Activated T-cell treated with anti-CD3 and anti-CD28 coated beads, Interleukin-2, amount 50 U/mL, for 4 hours (primary cell): ENCODE results near the gene ZBTB42. TPM values are rescaled to one million over a fixed set of nuclear protein-coding genes. Genes with fewer than 3 reads are reported as not detected.

Source experiments
- ATAC-seq, 2 donors: fragments of 200-7000 bp; cut with Tn5 transposase; one replicate each; pipeline ENCODE4 v1.10.0; 2021
- DNase-seq: peaks from one replicate; pipeline ENCODE4 v3.0.0-alpha.2; 2020
- H3K27me3 Mint-ChIP-seq: one replicate; pipeline ENCODE4 v1.8.0; 2021; ENCODE audit warnings: low read depth, mixed read lengths
- H3K36me3 Mint-ChIP-seq: one replicate; pipeline ENCODE4 v1.8.0; 2022; ENCODE audit warnings: mixed read lengths; ENCODE audit not compliant: insufficient read depth
- H3K4me1 Mint-ChIP-seq: one replicate; pipeline ENCODE4 v1.8.0; 2021; ENCODE audit warnings: low read depth, mixed read lengths
- H3K4me3 Mint-ChIP-seq: one replicate; pipeline ENCODE4 v1.8.0; 2021; ENCODE audit warnings: mild to moderate bottlenecking, moderate library complexity, mixed read lengths
- H3K9me3 Mint-ChIP-seq: one replicate; pipeline ENCODE4 v1.8.0; 2021; ENCODE audit warnings: mixed read lengths
- total RNA-seq, 3 donors: library from RNA; stranded (reverse); gene quantifications; one replicate each; pipeline ENCODE4 v1.2.1, GENCODE V29; 2021

ZBTB42 gene
- total RNA-seq, 3 donors from 2014 or later: 3.6 to 4.1 (median 4.0) TPM

DNA sequence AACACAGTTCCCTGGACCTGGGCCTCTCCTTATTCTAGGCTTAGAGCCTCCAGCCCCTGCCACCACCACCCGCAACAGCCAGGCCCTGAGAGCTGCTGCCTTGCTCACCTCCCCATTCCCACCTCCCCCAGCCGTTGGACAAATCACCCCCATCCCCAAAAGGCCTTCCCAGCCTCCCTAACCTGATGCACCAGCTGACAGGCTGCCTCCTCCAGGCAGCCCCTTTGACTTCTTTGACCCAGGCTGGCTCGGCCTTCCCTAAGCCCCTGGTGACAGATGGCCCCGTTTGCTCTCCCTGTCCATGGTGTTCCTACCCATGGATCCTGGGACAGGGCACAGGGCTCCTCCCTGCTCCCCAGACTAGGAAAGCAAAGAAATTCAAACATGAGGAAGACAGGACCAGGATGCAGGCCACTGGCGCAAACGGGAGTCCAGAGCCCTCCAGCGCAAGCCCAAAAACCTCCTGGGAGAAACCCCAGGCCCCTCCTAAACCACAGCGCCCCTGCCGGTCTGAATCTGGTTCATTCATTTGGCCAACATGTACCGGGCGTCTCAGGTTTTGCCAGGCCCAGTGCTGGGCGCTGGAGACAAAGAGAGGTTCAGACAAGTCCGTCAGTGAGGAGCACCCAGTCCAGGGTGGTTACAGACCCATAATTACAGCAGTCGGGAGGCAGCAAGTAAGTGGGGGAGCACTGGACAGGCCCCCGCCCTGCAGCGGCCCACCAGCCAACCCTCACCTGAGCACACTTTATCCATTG is 7.8 kb upstream of the ZBTB42 start:
- peak overlapping the region; percentile 84 for H3K4me3 Mint-ChIP-seq
- H3K4me1 Mint-ChIP-seq: peaks cover 44% of the 10 kb centered on the region
- no peak for ATAC-seq

DNA sequence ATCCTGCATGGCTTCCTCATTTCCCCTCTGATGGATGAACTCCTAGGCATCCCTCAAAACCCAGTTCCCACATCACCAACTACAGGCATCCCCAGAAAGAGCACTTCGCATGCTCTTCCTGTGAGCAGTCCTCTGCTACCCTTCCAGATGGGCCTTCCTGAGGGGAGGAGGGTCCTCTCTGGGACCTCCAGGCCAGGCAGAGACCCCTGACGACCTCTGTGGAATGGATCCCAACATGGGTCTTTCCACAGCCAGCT is 7.3 kb upstream of the ZBTB42 start:
- Mint-ChIP-seq H3K9me3 (no peaks in the 10 kb centered on the region), H3K4me1 (peaks cover 40% of the 10 kb centered on the region), H3K4me3 (peak overlapping the region; percentile 84), H3K27me3 (no peaks in the 10 kb centered on the region), H3K36me3 (peaks cover 2% of the 10 kb centered on the region)
- DNase-seq: no peak
- no peak for ATAC-seq

More for the DNA sequence above, 7.8 kb upstream of the ZBTB42 start:
- peaks cover 2% of the 10 kb centered on the region for H3K36me3 Mint-ChIP-seq
- DNase-seq: no peak
- no peaks in the 10 kb centered on the region for H3K27me3 Mint-ChIP-seq
- H3K9me3 Mint-ChIP-seq: no peaks in the 10 kb centered on the region

DNA sequence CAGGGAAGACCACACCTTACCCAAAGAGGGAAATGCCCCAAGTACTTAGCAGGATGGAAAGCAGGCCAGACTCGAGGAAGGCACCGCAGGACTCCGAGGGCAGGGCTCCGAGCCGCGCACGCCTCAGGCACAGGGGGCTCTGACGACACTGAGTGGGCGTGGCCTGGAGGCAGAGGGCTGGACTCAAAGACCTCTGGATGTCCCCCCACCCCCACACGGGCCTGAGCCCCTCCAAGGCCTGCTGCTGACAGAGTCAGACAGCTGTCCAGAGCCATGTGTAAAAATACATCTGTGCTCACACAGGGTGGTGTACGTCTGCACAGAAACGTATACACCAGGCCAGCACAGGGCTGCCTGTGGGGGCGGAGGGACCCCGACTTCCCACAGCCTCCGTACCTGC is 6.8 kb upstream of the ZBTB42 start:
- Mint-ChIP-seq H3K36me3 (peaks cover 2% of the 10 kb centered on the region), H3K9me3 (no peaks in the 10 kb centered on the region), H3K27me3 (no peaks in the 10 kb centered on the region), H3K4me1 (peaks cover 40% of the 10 kb centered on the region), H3K4me3 (peak overlapping the region; percentile 84)
- DNase-seq: peak; percentile 35
- ATAC-seq: peak; percentile 13 to 23

DNA sequence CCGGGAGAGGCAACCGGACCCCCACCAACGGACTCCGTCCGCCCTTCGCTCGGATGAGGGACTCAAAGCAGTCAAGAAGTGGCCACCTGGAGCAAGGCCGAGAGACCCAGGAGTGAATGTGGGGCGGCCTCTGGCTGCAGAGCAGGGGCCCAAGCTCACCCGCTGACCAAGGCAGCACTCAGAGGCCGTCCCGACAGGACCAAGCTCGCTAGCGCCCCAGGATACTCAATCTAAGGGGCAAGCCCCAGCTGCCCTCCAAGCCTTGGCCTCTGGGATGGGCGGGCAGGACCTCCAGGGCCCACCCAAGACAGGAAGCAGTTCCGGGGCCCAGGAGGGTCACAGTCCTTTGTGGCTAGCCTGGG is 6.3 kb upstream of the ZBTB42 start:
- peak overlapping the region; percentile 84 for H3K4me3 Mint-ChIP-seq
- no peaks in the 10 kb centered on the region for H3K27me3 Mint-ChIP-seq
- H3K4me1 Mint-ChIP-seq: peaks cover 41% of the 10 kb centered on the region
- DNase-seq (no peak), ATAC-seq (peak in 1 of 2 donors; percentile 6)
- H3K36me3 Mint-ChIP-seq: peaks cover 2% of the 10 kb centered on the region
- H3K9me3 Mint-ChIP-seq: no peaks in the 10 kb centered on the region

DNA sequence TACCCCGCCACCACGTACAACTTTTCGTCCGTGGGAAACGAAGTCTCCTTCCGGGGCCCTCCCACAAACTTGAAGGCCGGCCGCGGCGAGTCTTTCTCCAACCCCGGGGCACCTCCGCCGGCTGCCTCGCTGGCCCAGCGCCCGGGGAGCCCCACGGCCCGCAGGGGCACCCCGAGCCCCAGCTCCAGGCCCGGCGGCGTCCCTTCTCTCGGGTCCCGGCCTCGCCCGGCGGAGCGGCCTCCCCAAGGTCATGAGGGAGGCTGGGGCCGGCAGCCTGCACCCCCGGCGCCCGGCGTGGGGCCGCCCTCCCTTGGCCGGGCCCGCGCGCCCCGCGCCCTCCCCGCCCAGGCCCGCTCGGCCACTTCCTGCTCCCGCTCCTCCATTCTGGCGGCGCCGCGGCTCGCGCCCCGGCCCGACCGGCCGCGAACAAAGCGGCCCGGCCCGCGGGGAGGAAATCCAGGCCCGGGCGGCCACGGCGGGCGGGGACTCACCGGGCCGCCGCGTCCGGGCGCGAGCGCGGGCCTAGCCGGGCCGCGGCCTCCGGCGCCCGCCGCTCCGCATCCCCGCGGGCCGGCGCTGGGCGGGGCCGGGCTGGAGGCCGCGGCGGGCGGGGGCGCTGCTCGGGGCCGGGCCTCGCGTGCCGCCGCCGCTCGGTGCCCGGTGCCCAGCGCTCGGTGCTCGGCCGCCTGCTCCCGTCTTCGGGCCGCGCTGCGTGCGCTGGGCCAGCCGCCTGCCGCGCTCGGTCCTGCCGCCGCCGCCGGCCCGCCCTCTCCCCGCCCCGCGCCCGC is 5.7 kb upstream of the ZBTB42 start, which contains the start of gene AKT1:
TSS of gene AKT1 (minus strand) at position 756 of the 788 bp plus-strand sequence. CDS start 3,105 bp downstream, outside the sequence.
- H3K4me1 Mint-ChIP-seq: peaks cover 40% of the 10 kb centered on the region
- no peaks in the 10 kb centered on the region for H3K9me3 Mint-ChIP-seq
- peaks cover 2% of the 10 kb centered on the region for H3K36me3 Mint-ChIP-seq
- ATAC-seq: peak; percentile 53
- no peak for DNase-seq
- H3K4me3 Mint-ChIP-seq: peak within 1 kb of the TSS; percentile 84
- no peaks in the 10 kb centered on the region for H3K27me3 Mint-ChIP-seq

DNA sequence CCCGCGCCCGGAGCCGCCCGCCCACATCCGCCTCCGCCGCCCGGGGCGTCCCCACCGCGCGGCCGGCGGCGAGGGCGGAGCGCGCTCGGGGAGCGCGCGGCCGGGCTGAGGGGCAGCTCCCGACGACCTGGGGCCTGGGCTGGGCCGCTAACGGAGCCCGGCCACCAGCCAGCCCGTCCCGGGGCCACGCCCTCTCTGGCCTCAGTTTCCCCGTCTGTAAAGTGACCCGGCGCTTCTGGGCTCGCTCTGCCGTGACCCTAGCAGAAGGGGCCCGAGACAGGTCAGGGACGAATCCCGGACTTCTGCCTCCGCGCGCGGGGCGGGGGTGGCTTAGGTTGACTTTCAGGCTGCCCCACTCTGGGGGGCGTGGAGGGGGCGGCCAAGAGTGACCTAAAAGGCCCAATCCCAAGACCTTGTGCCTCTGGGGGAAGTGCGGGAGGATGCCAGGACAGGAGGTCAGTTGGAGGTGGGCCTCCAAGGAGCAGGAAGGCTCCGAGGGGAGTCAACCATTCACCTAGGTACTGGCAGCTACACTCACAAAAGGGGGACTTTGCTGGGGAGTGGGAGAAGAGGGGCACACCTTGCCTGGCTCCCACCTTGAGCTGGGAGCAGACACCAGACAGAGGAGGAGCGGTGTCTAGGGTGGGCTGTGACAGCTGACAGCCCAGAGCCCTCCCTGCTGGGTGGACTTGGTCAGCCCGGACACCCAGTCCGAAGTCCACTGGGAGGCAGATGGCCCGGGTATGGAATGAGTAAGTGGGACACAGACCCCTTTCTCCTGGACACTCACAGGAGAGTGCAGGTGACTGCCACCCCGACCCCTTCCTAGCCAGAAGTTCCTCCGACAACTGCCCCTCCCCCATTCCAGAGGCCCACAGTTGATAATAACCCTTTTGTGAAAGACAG is 4.9 kb upstream of the ZBTB42 start:
- ATAC-seq (no peak), DNase-seq (peak; percentile 56)
- Mint-ChIP-seq H3K9me3 (no peaks in the 10 kb centered on the region), H3K4me1 (peaks cover 38% of the 10 kb centered on the region), H3K4me3 (peak overlapping the region; percentile 74), H3K27me3 (no peaks in the 10 kb centered on the region), H3K36me3 (peaks cover 2% of the 10 kb centered on the region)

DNA sequence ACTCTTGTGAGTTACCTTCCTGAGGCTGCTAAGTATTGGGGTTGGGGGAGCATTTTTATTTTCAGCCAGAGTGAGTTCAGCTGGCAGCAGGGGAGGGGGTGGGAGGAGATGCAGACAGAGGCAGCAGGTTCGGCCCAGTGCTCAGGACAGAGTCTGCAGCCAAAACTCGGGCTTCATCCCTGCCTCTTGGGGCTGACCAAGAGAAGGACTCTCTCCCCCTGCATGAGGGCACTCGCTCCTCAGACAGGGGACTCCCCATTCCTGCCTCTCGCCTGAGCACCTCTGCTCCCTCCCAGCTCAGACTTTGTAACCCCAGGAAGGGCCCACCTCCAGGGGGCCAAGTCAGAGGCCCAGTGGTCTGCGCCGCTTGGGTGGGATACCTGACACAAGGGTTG is 4.2 kb upstream of the ZBTB42 start:
- peaks cover 42% of the 10 kb centered on the region for H3K4me1 Mint-ChIP-seq
- ATAC-seq (no peak), DNase-seq (no peak)
- no peaks in the 10 kb centered on the region for H3K9me3 Mint-ChIP-seq
- peak overlapping the region; percentile 74 for H3K4me3 Mint-ChIP-seq
- no peaks in the 10 kb centered on the region for H3K27me3 Mint-ChIP-seq
- no peaks in the 10 kb centered on the region for H3K36me3 Mint-ChIP-seq

DNA sequence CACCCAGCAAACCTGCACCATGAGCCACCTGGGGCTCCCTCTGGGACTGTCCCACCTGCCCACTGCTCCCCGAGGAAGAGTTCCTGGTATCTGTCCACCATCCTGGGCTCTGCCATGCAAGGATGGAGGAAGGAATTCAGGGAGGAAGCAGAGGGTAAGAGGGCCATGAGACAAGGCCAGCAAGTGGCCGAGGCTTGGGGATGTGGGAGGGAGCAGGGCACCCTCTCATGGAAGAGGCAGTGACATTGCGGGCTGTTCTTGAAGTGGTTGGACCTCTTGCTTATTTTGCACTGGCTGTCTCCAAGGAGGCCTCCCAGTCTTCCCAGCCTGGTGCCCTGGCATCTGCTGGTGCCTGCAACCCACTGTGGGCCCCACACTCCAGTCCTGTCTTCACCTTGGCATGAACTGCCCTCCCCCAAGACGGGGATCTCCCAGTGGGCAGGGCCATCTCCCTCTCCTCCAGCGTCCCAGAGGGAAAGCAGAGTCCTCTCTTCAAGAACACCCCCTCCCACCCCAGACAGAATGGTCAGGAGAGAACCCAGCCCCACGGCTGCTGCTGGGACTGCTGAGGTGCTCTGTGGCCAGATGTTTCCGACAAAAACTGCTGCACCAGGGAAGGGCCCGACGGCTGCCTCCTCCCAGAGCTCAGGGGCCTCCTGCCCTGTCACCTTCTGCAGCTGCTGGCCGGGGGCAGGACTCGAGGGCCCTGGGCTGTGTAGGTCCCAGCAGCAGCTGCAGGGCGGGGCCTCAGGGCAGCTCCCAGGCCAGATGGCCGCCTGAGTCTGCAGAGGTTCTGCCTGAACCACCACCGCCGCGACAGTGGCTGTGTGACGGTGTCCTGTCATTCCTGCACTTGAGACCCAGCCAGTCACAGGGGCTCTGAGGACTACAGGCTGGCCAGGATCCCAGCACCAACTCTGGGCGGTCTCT is 3.5 kb upstream of the ZBTB42 start:
- Mint-ChIP-seq H3K9me3 (no peaks in the 10 kb centered on the region), H3K27me3 (no peaks in the 10 kb centered on the region), H3K4me1 (peaks cover 48% of the 10 kb centered on the region), H3K36me3 (no peaks in the 10 kb centered on the region), H3K4me3 (peak overlapping the region; percentile 74)
- DNase-seq (no peak), ATAC-seq (no peak)

DNA sequence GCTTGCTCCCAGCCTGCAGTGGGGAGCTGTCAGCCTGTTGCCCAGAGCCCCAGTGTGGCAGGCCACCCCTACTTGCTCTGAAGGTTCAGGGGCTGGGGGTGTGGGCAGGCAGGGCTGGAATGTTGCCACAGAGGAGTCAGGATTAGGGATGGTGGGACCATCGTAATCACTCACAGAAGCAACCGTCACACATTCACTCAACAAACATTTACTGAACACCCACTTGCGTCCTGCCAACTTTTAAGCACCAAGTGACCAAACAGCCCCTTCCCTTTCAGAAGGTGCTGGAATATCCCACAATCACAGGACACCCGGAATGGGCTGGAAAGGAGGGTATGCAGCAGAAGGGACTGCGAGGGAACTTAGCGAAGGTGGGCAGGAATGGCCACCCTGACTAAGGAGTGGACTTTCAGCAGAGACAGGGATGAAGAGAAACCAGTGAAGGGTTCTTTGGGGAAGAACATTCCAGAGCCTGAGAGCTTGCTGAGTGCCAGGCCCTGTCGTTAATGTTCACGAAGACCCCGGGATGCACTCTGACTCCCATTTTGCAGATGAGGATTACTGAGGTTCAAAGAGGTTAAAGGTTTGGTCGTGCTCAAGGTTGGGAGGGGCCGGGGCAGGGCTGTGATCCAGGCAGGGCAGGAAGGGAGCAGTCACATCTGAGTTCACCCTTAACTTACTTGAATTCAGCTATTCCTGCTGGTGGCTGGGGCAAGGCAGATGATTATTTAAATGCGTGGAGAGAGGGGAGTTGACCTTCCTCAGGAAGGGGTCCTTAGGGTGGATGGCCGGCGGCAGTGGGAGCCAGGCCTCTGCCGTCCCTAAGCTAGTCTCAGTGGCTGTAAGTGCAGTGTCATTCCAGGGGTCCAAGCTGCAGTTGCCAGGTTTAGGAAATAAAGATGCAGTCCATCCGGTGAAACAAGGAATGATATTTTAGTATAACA is 2.3 kb upstream of the ZBTB42 start:
- Mint-ChIP-seq H3K36me3 (no peaks in the 10 kb centered on the region), H3K4me3 (peak overlapping the region; percentile 65), H3K9me3 (no peaks in the 10 kb centered on the region), H3K27me3 (no peaks in the 10 kb centered on the region), H3K4me1 (peaks cover 40% of the 10 kb centered on the region)
- ATAC-seq (no peak), DNase-seq (no peak)

DNA sequence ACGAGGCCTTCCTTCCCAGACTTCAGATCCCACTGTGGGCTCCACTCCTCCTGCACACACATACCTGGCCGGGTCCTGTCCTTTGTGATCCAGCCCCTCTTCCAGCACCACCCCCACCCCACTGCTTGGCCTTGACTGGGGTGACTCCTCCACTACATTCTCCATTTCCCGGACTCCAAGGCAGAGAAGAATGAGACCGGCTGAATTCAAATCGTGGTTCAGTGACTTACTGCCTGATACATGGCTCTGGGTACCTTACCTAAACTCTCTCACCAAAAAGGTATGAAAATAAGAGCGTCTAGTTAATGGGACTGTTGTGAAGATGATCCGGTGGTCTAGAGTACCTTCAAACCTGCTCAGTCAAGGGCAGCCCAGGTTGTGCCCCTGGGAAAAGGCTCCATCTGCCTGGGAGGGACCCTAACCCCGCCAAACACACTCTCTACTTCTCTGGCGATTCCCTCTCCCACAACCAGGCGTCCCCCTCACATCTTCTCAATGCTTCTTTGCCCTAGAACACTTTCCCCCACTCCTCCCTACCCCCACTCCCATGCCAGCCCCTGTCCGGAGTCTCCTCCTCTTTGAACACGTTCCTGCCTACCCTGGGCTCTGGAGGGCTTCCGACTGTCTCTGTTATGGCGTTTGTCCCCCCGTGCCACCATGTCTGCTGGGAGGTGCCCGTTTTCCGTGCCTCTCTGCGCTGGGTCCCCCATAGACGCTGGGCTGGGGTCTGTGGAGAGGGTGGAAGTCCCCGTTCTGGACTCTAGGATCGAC is 1.5 kb upstream of the ZBTB42 start:
- ATAC-seq (no peak), DNase-seq (no peak)
- H3K4me3 Mint-ChIP-seq: peak overlapping the region; percentile 65
- H3K9me3 Mint-ChIP-seq: no peaks in the 10 kb centered on the region
- H3K4me1 Mint-ChIP-seq: peaks cover 33% of the 10 kb centered on the region
- no peaks in the 10 kb centered on the region for H3K36me3 Mint-ChIP-seq
- no peaks in the 10 kb centered on the region for H3K27me3 Mint-ChIP-seq

DNA sequence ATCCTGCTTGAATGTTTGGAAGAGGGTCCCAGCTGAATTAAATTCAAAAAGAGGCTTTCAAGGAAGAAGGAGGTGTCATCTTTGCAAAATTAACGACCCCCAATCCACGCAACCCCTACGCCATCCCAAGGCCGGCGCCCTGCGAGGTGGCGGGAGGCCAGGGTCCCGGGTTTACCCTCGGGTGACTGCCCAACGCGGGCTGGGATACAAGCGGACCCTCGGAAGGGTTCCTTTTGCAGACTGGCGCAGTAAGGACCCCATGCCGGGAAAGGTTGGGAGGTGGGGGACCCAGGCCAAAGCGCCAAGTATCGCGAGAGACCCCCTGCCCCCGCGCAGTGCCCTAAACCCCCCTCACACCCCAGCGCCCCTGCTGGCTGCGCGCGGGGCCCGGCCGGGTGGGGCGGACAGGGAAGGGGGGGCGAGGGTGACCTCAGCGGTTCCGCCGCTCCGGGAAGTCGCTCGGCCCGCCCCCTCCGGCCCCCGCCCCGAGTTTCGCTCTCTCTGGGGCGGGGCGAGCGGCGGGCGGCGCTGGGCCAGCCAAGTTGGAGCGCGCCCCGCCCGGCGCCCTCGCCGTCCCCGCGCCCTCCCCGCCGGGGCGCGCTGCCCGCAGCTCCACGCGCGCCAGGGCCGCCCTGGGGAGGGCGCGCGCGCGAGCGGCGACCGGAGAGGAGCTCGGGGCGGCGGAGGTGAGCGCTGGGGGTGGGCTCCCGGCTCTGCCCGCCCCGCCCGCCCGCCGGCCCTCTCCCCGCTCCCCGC is 708 bp upstream of the ZBTB42 start:
- H3K4me3 Mint-ChIP-seq: peak overlapping the region; percentile 65
- no peaks in the 10 kb centered on the region for H3K36me3 Mint-ChIP-seq
- H3K9me3 Mint-ChIP-seq: no peaks in the 10 kb centered on the region
- DNase-seq (peak; percentile 83), ATAC-seq (peak; percentile 69 to 76)
- H3K4me1 Mint-ChIP-seq: peaks cover 30% of the 10 kb centered on the region
- no peaks in the 10 kb centered on the region for H3K27me3 Mint-ChIP-seq
